Measurements from ENCODE around the gene KLF11.

Gene KLF11

DNA sequence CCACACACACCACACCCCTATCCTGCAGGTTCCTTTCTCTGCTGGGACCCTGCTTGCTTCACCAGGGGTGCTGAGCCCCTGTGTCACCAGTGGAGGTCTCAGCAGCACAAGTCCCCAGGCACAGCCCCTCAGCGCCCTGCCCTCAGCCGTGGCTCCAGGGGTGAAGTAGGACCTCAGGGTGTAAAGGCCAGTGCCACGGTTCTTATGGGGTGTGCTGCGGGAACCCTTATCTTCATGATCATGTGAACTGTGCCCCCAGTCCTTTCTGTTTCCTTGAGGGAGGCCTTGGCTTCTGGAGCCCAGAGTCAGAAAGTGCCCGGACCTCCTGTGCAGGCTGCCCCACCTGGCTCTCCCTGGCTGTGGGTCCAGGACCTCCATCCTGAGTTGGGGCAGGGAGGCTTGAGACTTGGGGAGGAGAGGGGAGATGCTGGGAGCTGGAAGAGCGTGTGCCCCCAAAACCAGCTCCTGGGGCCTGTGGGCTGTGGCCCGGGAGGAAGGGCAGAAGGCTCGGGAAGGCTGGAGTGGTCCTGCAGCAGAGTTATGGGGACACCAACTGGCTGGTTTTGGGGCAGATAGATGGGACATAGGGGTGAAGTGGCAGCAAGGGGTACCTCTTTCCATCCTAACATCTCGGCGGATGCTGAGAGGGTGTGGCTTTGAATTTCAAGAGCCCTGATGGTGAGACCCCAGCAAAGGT, 20.2 kb upstream of the KLF11 start:
- DNase-seq (ENCODE audit: low read depth in 1 of 2, low spot score in 1 of 2): no peak
- no peak overlapping the region for H3K4me3 ChIP-seq (replicated peaks; ENCODE audit: insufficient read depth, low read length)
- H3K27me3 ChIP-seq (ENCODE audit: insufficient read depth, poor library complexity, severe bottlenecking): no peaks in the 10 kb centered on the region
- TF ChIP-seq, protein P1, sequence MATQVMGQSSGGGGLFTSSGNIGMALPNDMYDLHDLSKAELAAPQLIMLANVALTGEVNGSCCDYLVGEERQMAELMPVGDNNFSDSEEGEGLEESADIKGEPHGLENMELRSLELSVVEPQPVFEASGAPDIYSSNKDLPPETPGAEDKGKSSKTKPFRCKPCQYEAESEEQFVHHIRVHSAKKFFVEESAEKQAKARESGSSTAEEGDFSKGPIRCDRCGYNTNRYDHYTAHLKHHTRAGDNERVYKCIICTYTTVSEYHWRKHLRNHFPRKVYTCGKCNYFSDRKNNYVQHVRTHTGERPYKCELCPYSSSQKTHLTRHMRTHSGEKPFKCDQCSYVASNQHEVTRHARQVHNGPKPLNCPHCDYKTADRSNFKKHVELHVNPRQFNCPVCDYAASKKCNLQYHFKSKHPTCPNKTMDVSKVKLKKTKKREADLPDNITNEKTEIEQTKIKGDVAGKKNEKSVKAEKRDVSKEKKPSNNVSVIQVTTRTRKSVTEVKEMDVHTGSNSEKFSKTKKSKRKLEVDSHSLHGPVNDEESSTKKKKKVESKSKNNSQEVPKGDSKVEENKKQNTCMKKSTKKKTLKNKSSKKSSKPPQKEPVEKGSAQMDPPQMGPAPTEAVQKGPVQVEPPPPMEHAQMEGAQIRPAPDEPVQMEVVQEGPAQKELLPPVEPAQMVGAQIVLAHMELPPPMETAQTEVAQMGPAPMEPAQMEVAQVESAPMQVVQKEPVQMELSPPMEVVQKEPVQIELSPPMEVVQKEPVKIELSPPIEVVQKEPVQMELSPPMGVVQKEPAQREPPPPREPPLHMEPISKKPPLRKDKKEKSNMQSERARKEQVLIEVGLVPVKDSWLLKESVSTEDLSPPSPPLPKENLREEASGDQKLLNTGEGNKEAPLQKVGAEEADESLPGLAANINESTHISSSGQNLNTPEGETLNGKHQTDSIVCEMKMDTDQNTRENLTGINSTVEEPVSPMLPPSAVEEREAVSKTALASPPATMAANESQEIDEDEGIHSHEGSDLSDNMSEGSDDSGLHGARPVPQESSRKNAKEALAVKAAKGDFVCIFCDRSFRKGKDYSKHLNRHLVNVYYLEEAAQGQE (IDR thresholded peaks at IDR 0.05; ENCODE audit: insufficient replicate concordance, low read depth): no peak
- TF ChIP-seq POLR2AphosphoS5 (IDR thresholded peaks at IDR 0.05; ENCODE audit: low read depth): no peak
- TF ChIP-seq, protein P2, sequence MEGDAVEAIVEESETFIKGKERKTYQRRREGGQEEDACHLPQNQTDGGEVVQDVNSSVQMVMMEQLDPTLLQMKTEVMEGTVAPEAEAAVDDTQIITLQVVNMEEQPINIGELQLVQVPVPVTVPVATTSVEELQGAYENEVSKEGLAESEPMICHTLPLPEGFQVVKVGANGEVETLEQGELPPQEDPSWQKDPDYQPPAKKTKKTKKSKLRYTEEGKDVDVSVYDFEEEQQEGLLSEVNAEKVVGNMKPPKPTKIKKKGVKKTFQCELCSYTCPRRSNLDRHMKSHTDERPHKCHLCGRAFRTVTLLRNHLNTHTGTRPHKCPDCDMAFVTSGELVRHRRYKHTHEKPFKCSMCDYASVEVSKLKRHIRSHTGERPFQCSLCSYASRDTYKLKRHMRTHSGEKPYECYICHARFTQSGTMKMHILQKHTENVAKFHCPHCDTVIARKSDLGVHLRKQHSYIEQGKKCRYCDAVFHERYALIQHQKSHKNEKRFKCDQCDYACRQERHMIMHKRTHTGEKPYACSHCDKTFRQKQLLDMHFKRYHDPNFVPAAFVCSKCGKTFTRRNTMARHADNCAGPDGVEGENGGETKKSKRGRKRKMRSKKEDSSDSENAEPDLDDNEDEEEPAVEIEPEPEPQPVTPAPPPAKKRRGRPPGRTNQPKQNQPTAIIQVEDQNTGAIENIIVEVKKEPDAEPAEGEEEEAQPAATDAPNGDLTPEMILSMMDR (IDR thresholded peaks at IDR 0.05; ENCODE audit: insufficient read depth, low read length): no peak
- no peak for TF ChIP-seq SPI1 (IDR thresholded peaks at IDR 0.05; ENCODE audit: borderline replicate concordance, low read depth)
- TF ChIP-seq GABPA (IDR thresholded peaks at IDR 0.05; ENCODE audit: low read depth): no peak
- no peak overlapping the region for H3K27ac ChIP-seq (replicated peaks)

DNA sequence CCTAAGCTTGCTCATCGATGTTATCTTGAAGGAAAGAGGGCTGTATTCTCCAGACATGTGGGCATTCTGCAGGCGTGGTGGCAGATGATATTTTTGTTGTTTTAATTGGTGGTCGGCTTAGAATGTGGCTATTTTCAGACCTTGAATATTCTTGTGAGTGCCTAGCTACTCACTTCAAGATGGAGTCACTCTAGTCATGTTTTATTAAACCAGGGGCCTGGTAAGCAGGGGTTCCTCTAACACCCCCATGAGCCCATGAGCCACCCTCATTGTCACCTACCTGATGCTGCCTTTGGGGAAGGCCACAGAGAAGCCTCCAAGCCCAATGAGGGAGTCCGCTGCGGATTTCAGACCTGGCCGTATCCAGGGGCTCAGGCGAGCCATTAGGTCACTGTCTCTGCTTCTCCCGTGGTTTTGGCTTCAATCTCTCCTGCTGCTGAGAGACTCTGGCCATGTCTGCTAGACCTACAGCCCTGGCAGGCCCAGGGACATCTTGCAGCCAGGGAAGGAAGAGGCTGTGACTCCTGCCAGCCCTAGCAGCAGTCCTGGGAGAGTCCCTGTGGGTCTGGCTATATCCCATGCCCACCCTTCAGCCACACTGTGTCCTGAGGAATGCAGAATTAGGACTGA, 16.3 kb upstream of the KLF11 start:
- H3K27me3 ChIP-seq (ENCODE audit: insufficient read depth, poor library complexity, severe bottlenecking): no peaks in the 10 kb centered on the region
- no peak overlapping the region for H3K27ac ChIP-seq (replicated peaks)
- H3K4me3 ChIP-seq (replicated peaks; ENCODE audit: insufficient read depth, low read length): no peak overlapping the region
- TF ChIP-seq POLR2AphosphoS5 (IDR thresholded peaks at IDR 0.05; ENCODE audit: low read depth) (no peak), SPI1 (IDR thresholded peaks at IDR 0.05; ENCODE audit: borderline replicate concordance, low read depth) (no peak), GABPA (IDR thresholded peaks at IDR 0.05; ENCODE audit: low read depth) (no peak)
- TF ChIP-seq, protein P1 (IDR thresholded peaks at IDR 0.05; ENCODE audit: insufficient replicate concordance, low read depth): no peak
- TF ChIP-seq, protein P2 (IDR thresholded peaks at IDR 0.05; ENCODE audit: insufficient read depth, low read length): no peak
- DNase-seq (ENCODE audit: low read depth in 1 of 2, low spot score in 1 of 2): no peak

DNA sequence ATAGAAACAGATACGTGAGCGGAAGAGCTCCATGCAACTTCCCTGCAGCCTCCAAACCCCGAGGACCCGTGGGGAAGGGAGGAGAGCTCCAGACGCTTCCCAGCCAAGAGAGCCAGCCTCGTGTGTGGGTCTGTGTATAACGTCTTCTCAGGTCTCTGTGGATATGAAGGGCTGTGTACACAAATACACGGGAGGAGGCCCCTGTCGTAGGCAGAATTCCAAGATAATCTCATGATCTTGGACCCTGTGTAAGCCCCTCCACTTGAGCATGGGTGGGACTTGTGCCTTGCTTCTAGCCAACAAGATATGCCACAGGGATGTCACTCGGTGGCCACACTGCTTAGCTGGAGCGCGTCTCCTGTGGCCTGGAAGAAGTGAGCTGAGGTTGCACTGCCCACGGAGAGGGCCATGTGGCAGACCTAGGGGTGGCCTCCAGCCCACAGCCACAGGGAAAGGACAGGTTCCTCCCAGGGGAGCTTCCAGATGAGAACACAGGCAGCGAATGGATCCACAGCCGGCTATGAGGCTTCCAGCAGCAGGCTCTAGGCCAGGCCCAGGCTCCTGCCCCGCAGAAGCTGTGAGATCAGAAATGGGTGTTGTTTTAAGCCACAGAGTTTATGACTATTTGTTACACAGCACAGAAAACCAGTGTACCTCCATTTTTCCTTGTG, 15.6 kb upstream of the KLF11 start:
- TF ChIP-seq SPI1 (IDR thresholded peaks at IDR 0.05; ENCODE audit: borderline replicate concordance, low read depth): no peak
- TF ChIP-seq, protein P1 (IDR thresholded peaks at IDR 0.05; ENCODE audit: insufficient replicate concordance, low read depth): no peak
- no peak for TF ChIP-seq GABPA (IDR thresholded peaks at IDR 0.05; ENCODE audit: low read depth)
- TF ChIP-seq POLR2AphosphoS5 (IDR thresholded peaks at IDR 0.05; ENCODE audit: low read depth): no peak
- TF ChIP-seq, protein P2 (IDR thresholded peaks at IDR 0.05; ENCODE audit: insufficient read depth, low read length): no peak
- Histone ChIP-seq H3K27me3 (ENCODE audit: insufficient read depth, poor library complexity, severe bottlenecking) (no peaks in the 10 kb centered on the region), H3K27ac (replicated peaks) (no peak overlapping the region), H3K4me3 (replicated peaks; ENCODE audit: insufficient read depth, low read length) (no peak overlapping the region)
- no peak for DNase-seq (ENCODE audit: low read depth in 1 of 2, low spot score in 1 of 2)
